HG03558 (cell line): Measurements from ENCODE around the gene ZNF254.
"Not testable (repeated sequence)": the region's sequence is repeated elsewhere in the genome, so short reads cannot be mapped to it uniquely, and the experiment has no call there.

Source experiments
- ATAC-seq: cut with Tn5 transposase; IDR thresholded peaks from one replicate; pipeline ENCODE4 v1.9.1; 2021; ENCODE audit warnings: moderate number of reproducible peaks; ENCODE audit not compliant: unreplicated experiment; ENCODE audit errors: extremely low read depth

Gene ZNF254

DNA sequence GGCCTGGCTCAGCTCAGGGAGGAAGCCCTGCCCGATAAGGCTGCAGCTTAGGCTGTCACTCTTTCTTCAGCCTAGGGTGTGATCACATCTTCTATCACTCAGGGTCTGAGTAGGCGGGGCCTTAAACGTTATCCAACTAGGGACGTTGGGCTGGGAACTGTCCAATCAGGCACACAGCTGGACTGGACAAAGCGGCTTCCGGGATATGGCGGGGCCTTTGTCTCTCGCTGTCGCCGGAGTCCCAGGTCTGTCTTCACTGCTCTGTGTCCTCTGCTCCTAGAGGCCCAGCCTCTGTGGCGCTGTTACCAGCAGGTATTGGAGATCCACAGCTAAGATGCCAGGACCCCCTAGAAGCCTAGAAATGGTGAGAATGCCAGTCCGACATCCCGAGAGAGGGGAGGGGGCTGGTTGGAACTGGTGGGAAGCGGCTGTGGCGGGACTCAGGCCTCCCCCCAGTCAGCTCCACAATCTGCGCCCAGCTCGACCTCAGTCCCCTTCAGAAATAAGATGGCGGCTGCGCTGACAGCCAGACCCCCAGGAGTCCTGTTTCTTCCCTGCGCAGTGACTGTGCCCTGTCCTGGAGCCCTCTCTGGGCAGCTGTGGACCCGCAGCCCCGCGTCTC lies at the start of gene ZNF254:
Gene ZNF254 (plus strand): TSS at position 214 of the 622 bp plus-strand sequence. CDS start 121 bp downstream, at position 335.
- ATAC-seq, result peak; percentile 97

- no peak for ATAC-seq
Observed at GRCh38 chr19:24040621-24041020, 46.4 kb upstream of the ZNF254 start.

- not testable (repeated sequence) for ATAC-seq
Observed at GRCh38 chr19:24041326-24041725, 45.7 kb upstream of the ZNF254 start.

- ATAC-seq, result no peak
Observed at GRCh38 chr19:24046550-24046949, 40.4 kb upstream of the ZNF254 start.

DNA sequence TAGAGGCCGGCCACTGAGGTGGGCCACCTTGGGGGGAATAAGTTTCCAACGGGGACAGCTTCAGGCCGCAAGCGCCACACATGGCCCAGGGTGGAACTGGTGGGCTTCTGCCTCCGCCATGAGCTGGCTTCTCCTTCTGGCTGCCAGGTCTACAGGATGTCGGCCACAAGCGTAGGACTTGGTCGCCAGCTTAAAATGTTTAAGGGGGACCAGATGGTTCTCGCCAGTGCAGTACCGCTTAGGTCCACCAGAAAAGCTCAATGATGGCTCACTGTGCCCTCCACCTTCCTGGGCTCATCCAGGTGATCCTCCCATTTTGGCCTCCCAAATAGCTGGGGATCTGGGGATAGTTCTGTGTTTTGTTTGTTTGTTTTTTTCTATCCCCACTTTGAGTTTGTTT lies 38.7 kb upstream of the ZNF254 start:
- no peak for ATAC-seq

DNA sequence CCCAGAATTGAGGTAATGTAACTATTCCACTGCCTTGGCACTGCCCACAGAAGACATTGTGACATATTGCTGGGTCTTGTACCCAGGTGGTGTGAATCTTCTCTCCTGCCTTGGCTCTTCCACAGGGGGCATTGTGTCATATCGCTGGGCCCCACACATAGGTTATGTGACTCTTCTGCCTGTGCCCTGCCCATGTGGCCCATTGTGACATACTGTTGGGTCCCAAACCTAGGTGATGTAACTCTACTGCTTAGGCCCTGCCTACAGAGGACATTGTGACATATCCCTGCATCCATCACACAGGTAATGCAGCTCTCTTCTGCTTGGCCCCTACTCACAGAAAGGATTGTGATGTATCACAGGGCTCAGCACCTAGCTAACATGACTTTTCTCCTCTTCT lies 37.5 kb upstream of the ZNF254 start:
- ATAC-seq, result no peak

DNA sequence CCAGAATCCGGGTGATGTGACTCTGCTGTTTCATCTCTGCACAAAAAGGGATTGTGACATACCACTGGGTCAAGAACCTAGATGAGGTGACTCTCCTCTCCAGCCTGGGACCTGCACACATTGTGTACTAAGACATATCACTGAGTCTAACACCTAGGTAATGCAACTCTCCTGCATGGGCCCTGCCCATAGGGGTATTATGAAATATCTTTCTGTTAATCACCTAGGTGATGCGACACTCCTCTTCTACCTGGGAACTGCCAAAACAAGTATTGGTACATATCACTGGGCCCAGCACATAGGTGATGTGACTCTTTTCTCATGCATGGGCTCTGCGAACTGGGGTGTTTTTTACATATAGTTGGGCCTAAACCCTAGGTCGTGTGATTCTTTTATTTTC lies 35.5 kb upstream of the ZNF254 start:
- no peak for ATAC-seq

- ATAC-seq, result no peak
Observed at GRCh38 chr19:24052811-24053210, 34.2 kb upstream of the ZNF254 start.

DNA sequence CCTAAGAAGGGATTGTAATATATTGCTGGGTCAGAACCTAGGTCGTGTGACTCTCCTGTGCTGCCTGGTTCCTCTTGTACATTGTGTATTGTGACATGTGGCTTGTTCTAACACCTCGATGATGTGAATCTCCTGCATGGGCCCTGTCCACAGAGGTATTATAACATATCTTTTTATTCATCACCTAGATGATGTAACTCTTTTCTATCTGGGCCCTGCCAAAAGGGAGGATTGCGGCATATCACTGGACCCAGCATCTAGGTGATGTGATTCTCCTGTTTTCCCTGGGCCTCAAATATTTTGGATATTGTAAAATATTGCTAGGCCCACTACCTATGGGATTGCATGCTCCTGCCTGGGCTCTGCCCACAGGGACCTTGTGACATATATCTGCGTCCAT lies 33.4 kb upstream of the ZNF254 start:
- ATAC-seq, result no peak

- no peak for ATAC-seq
Observed at GRCh38 chr19:24054044-24054935, 32.7 kb upstream of the ZNF254 start.

DNA sequence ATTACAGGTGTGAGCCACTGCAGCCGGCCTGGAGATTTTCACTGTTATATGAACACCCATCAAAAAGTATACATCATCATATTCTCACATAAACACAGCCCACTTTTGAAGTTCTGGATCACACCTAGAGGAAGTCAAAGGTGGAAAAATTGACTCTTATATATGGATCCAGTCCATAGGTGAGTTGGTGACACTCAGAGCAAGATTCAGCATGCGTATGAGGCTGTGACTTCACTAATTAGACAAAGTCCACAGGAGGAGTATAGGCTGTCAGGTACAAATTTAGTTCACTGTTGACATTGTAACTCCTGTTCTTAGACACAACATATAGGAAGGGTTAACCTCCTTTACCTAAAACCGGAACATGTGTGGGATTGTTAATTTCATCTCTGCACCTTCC lies 31.4 kb upstream of the ZNF254 start:
- ATAC-seq, result no peak

- ATAC-seq, result no peak
Observed at GRCh38 chr19:24057144-24057543, 29.8 kb upstream of the ZNF254 start.

- no peak for ATAC-seq
Observed at GRCh38 chr19:24059563-24060295, 27.3 kb upstream of the ZNF254 start.

- ATAC-seq, result no peak
Observed at GRCh38 chr19:24060687-24061356, 26.2 kb upstream of the ZNF254 start.

GRCh38 chr19:24062190-24062589 lies 24.8 kb upstream of the ZNF254 start:
- ATAC-seq, result no peak

- no peak for ATAC-seq
Observed at GRCh38 chr19:24063295-24063694, 23.7 kb upstream of the ZNF254 start.

- ATAC-seq, result no peak
Observed at GRCh38 chr19:24064175-24064574, 22.8 kb upstream of the ZNF254 start.

DNA sequence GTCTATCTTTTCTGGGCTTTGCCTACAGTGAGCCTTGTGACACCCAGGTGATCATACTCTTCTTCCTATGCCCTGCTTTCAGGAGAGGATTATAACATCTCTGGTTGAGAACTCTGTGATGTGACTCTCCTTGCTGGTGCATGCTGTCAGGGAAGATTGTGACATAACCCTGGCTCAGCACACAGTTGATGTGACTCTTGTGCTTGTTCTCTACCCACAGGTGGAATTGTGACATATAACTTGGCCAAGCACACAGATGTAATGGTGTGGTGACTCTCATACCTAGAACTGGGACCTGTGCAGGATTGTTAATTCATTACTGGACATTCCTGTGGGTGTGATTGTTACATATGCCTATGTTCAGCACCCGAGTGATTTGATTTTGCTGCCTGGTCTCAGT lies 21.7 kb upstream of the ZNF254 start:
- no peak for ATAC-seq

GRCh38 chr19:24065865-24066604 lies 21.0 kb upstream of the ZNF254 start:
- no peak for ATAC-seq
